Endothelial cell of umbilical vein (primary cell): ENCODE results near the gene ALOX5. TPM values are rescaled to one million over a fixed set of nuclear protein-coding genes. Genes with fewer than 3 reads are reported as not detected.
"Not testable (repeated sequence)": the region's sequence is repeated elsewhere in the genome, so short reads cannot be mapped to it uniquely, and the experiment has no call there.

Experiments used
- BruUV-seq: library from RNA; stranded (reverse); fragments of 400-500 nt; replicated peaks from 2 replicates; lab custom pipeline; 2021; lab: Mats Ljungman, UMichigan
- CTCF ChIA-PET: fragments of 300-600, 350-600 bp; sonication (Branson Sonifier 250); formaldehyde crosslinking; loops from one replicate; lab custom pipeline; 2021; ENCODE audit warnings: antibody characterized with exemption, inconsistent platforms; lab: Charles Lee
- POLR2A ChIA-PET: fragments of 300-600, 350-600 bp; sonication (Branson Sonifier 250); formaldehyde crosslinking; loops from one replicate; lab custom pipeline; 2021; ENCODE audit warnings: antibody characterized with exemption, inconsistent platforms; lab: Charles Lee
- DNase-seq: peaks from one replicate; pipeline ENCODE4 v3.0.0-alpha.2; 2011; ENCODE audit warnings: low read depth, low spot score
- FAIRE-seq: peaks from 2 replicates; lab custom pipeline; 2011; peaks lifted over from hg19 to GRCh38; lab: Jason Lieb, UNC
- H2AFZ ChIP-seq: 2 replicates; pipeline ENCODE4 v1.6.0; 2012; ENCODE audit warnings: low read depth, low read length, control low read depth, inconsistent platforms
- H3K27ac ChIP-seq: 2 replicates; pipeline ENCODE4 v1.5.1; 2011; ENCODE audit warnings: low read depth, mild to moderate bottlenecking, control low read depth, low read length, moderate library complexity; ENCODE audit not compliant: insufficient read depth
- H3K27me3 ChIP-seq, 2 experiments: 2 replicates each; pipeline versions ENCODE4 v1.6.0 to v1.6.1; 2011; ENCODE audit warnings: low read length in 2 of 2, mixed read lengths in 1 of 2; ENCODE audit not compliant: control insufficient read depth in 2 of 2, insufficient read depth in 2 of 2
- H3K36me3 ChIP-seq, 2 experiments: 2 replicates in 1 of 2; 3 replicates in 1 of 2; pipeline ENCODE4 v1.5.1; 2011; ENCODE audit warnings: low read length in 2 of 2, mild to moderate bottlenecking in 1 of 2, moderate library complexity in 1 of 2; ENCODE audit not compliant: control insufficient read depth in 2 of 2, insufficient read depth in 2 of 2; ENCODE audit errors: extremely low read depth in 1 of 2
- H3K4me1 ChIP-seq: 3 replicates; pipeline ENCODE4 v1.5.1; 2011; ENCODE audit warnings: mild to moderate bottlenecking, low read length; ENCODE audit not compliant: control insufficient read depth, insufficient read depth; ENCODE audit errors: extremely low read depth
- H3K4me2 ChIP-seq: 2 replicates; pipeline ENCODE4 v1.6.1; 2011; ENCODE audit warnings: low read length, control low read depth, mixed read lengths; ENCODE audit not compliant: insufficient read depth
- H3K4me3 ChIP-seq, 3 experiments: fragments of 200-600 bp in 1 of 3; sonication (generic), shearing (Covaris generic) in 1 of 3; replicated peaks in 1 of 3; 2 replicates each; pipeline ENCODE4 v1.5.1; 2011 to 2016; ENCODE audit warnings: control low read depth in 3 of 3, low read length in 3 of 3, mild to moderate bottlenecking in 2 of 3, inconsistent platforms in 1 of 3, low read depth in 1 of 3, moderate library complexity in 1 of 3; ENCODE audit not compliant: insufficient read depth in 1 of 3
- H3K79me2 ChIP-seq: 2 replicates; pipeline ENCODE4 v1.6.0; 2012; ENCODE audit warnings: low read length, inconsistent platforms; ENCODE audit not compliant: control insufficient read depth, insufficient read depth
- H3K9ac ChIP-seq: replicated peaks from 2 replicates; pipeline ENCODE3; 2011; ENCODE audit warnings: low read length, control low read depth; ENCODE audit not compliant: insufficient read depth; ENCODE audit errors: extremely low read depth
- H3K9me1 ChIP-seq: replicated peaks from 3 replicates; pipeline ENCODE4 v1.6.0; 2011; ENCODE audit warnings: mild to moderate bottlenecking, low read length; ENCODE audit not compliant: control insufficient read depth, insufficient read depth; ENCODE audit errors: extremely low read depth
- H3K9me3 ChIP-seq: replicated peaks from 2 replicates; pipeline ENCODE4 v1.5.1; 2012; ENCODE audit warnings: low read length, inconsistent platforms; ENCODE audit not compliant: control insufficient read depth, insufficient read depth
- H4K20me1 ChIP-seq: replicated peaks from 2 replicates; pipeline ENCODE3; 2011; ENCODE audit warnings: mild to moderate bottlenecking, low read length; ENCODE audit not compliant: control insufficient read depth, insufficient read depth; ENCODE audit errors: extremely low read depth
- GATA2 ChIP-seq: IDR thresholded peaks from 2 replicates; pipeline ENCODE4 v1.7.0; 2011; ENCODE audit warnings: low read depth, mild to moderate bottlenecking, moderate library complexity, mixed read lengths, low read length; ENCODE audit not compliant: insufficient read length, insufficient read depth
- MYC ChIP-seq: IDR thresholded peaks from one replicate; pipeline ENCODE4 v1.6.1; 2011; ENCODE audit warnings: mild to moderate bottlenecking, low read depth, low read length
- POLR2AphosphoS5 ChIP-seq: IDR thresholded peaks from 2 replicates; pipeline ENCODE4 v1.6.1; 2012; ENCODE audit warnings: low read depth, mild to moderate bottlenecking, control low read depth, low read length, moderate library complexity; ENCODE audit not compliant: insufficient read depth
- dilution Hi-C: fragments of 300-500 bp; cut with MboI; formaldehyde crosslinking; loops from one replicate; pipeline ENCODE4 v1.15.0; 2019; ENCODE audit warnings: low sequenced_read_pairs; ENCODE audit not compliant: extremely low pct_ligation_motif_present
- intact Hi-C: fragments of 100-400 bp; cut with micrococcal nuclease; formaldehyde crosslinking; loops from one replicate; pipeline ENCODE4 v1.10.0; 2022
- polyA plus RNA-seq, 4 experiments: library from polyadenylated mRNA; depleted of rRNA in 3 of 4; stranded (reverse) in 3 of 4; unstranded in 1 of 4; fragments of >200 nt; gene quantifications; 2 replicates each; pipeline versions ENCODE4 v1.2.1 to v1.2.3, GENCODE V29; 2011 to 2012; ENCODE audit warnings: missing spikeins in 1 of 4
- total RNA-seq: library from RNA; stranded (reverse); gene quantifications from 2 replicates; pipeline ENCODE4 v1.2.3, GENCODE V29; 2021
- TF ChIP-seq, protein P1 (sequence below): IDR thresholded peaks from 2 replicates; pipeline ENCODE4 v1.6.1; 2011; ENCODE audit not compliant: insufficient read depth, insufficient read length

The ALOX5 gene
- total and polyA plus RNA-seq, 2 donors (not counting 3 experiments of a cell fraction or from before 2014, with no cell fraction given) = 0.04 TPM; not detected in 1

DNA sequence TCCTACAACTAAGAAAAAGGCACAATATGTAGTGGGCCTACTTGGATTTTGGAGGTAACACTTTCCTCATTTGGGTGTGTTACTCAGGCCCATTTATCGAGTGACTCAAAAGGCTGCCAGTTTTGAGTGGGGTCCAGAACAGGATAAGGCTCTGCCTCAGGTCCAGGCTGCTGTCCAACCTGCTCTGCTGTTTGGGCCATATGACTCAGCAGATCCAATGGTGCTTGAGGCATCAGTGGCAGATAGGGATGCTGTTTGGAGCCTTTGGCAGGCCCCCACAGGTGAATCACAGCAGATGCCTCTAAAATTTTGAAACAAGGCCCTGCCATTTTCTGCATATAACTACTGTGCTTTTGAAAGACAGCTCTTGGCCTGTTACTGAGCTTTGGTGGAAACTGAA lies 34.1 kb upstream of the ALOX5 start:
- intact Hi-C loops (no loop called here), dilution Hi-C loops (no loop called here)
- Histone ChIP-seq H4K20me1 (no peaks in the 10 kb centered on the region), H3K79me2 (no peaks in the 10 kb centered on the region), H3K9ac (no peak overlapping the region), H3K27me3 (no peaks in the 10 kb centered on the region), H3K4me1 (no peaks in the 10 kb centered on the region), H3K36me3 (no peaks in the 10 kb centered on the region), H3K4me2 (no peak overlapping the region), H3K27ac (no peak overlapping the region), H2AFZ (no peak overlapping the region), H3K9me1 (no peaks in the 10 kb centered on the region), H3K9me3 (no peaks in the 10 kb centered on the region), H3K4me3 (no peak overlapping the region)
- no peak for FAIRE-seq
- ChIA-PET CTCF (no interaction called here), POLR2A (no interaction called here)
- no TSS peak for BruUV-seq
- DNase-seq = no peak
- TF ChIP-seq GATA2 = no peak
- no peak for TF ChIP-seq POLR2AphosphoS5
- no peak for TF ChIP-seq MYC
- TF ChIP-seq, protein P1, sequence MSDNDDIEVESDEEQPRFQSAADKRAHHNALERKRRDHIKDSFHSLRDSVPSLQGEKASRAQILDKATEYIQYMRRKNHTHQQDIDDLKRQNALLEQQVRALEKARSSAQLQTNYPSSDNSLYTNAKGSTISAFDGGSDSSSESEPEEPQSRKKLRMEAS = no peak

DNA sequence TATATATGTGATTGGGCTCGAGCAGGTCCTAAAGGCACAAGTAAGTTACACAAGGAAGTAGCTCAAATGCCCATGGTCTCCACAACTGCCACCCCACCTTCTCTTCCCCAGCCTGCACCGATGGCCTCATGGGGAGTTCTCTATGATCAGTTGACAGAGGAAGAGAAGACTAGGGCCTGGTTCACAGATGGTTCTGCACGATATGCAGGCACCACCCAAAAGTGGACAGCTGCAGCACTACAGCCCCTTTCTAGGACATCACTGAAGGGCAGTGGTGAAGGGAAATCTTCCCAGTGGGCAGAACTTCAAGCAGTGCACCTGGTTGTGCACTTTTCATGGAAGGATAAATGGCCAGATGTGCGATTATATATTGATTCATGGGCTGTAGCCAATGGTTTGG lies 33.6 kb upstream of the ALOX5 start:
- CTCF ChIA-PET, H3K4me2 ChIP-seq, H3K4me1 ChIP-seq, H3K9me3 ChIP-seq, FAIRE-seq, BruUV-seq, H3K4me3 ChIP-seq, H3K27ac ChIP-seq, DNase-seq, intact Hi-C loops, POLR2A ChIA-PET, dilution Hi-C loops, H3K9ac ChIP-seq, H4K20me1 ChIP-seq, H2AFZ ChIP-seq, H3K36me3 ChIP-seq, H3K9me1 ChIP-seq, H3K27me3 ChIP-seq, H3K79me2 ChIP-seq: not testable (repeated sequence)

DNA sequence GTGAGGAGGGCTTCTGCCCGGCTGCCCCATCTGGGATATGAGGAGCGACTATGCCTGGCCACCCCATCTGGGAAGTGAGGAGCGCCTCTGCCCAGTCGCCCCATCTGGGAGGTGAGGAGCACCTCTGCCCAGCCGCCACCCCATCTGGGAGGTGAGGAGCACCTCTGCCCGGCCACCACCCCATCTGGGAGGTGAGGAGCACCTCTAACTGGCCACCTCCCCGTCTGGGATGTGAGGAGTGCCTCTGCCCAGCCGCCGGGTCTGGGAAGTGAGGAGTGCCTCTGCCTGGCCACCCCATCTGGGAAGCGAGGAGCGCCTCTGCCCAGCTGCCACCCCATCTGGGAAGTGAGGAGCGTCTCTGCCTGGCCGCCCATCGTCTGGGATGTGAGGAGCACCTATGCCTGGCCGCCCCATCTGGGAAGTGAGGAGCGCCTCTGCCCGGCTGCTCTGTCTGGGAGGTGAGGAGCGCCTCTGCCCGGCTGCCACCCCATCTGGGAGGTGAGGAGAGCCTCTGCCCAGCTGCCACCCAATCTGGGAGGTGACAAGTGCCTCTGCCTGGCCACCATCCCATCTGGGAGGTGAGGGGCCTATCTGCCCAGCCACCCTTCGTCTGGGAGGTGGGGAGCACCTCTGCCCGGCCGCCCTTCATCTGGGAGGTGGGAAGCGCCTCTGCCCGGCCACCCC lies 27.2 kb upstream of the ALOX5 start:
- H3K36me3 ChIP-seq, H2AFZ ChIP-seq, H3K4me2 ChIP-seq, FAIRE-seq, BruUV-seq, H3K79me2 ChIP-seq, DNase-seq, dilution Hi-C loops, H4K20me1 ChIP-seq, H3K4me1 ChIP-seq, H3K4me3 ChIP-seq, H3K27ac ChIP-seq, CTCF ChIA-PET, H3K27me3 ChIP-seq, intact Hi-C loops, H3K9me1 ChIP-seq, H3K9ac ChIP-seq, POLR2A ChIA-PET, H3K9me3 ChIP-seq: not testable (repeated sequence)
